ENCODE results near the gene UHMK1.
"Not testable (repeated sequence)": the region's sequence is repeated elsewhere in the genome, so short reads cannot be mapped to it uniquely, and the experiment has no call there.

The UHMK1 gene

GRCh38 chr1:162570718-162571117 is 73.1 kb downstream of the UHMK1 start:
- DNase-seq = peak; percentile 10

GRCh38 chr1:162571121-162571520 is 73.5 kb downstream of the UHMK1 start:
- not testable (repeated sequence) for DNase-seq

- DNase-seq = peak; percentile 64
These were observed 74.1 kb downstream of the UHMK1 start for GRCh38 chr1:162571696-162572095.

- no peak for DNase-seq
These were observed 75.5 kb downstream of the UHMK1 start for GRCh38 chr1:162573136-162573535.

GRCh38 chr1:162578071-162578700 is 80.6 kb downstream of the UHMK1 start:
- DNase-seq = no peak

GRCh38 chr1:162578936-162579335 is 81.3 kb downstream of the UHMK1 start:
- DNase-seq = no peak

Measured in NCI-H510A treated with DMSO at 0.1 percent for 48 hours (cell line).